Hair follicular keratinocyte (primary cell): ENCODE data around the gene CD248. TPM values are rescaled to one million over a fixed set of nuclear protein-coding genes. Genes with fewer than 3 reads are reported as not detected.

ENCODE experiments used
- total RNA-seq: library from RNA; depleted of rRNA; stranded (reverse); fragments of >200 nt; gene quantifications from 2 replicates; pipeline ENCODE4 v1.2.3, GENCODE V29; 2015

Gene CD248
- total RNA-seq: 0.47 and 1.3 TPM in 2 replicates

GRCh38 chr11:66316849-66317251 lies at the start of gene CD248:
Gene CD248 (minus strand): TSS chr11:66317044. CDS start chr11:66317027, 17 bp downstream.

GRCh38 chr11:66347425-66348276 lies 30.8 kb upstream of the CD248 start, which contains the start of gene B4GAT1:
Gene B4GAT1 (minus strand): TSS chr11:66347629. CDS start chr11:66347545, 84 bp downstream.

GRCh38 chr11:66344550-66345315 lies 27.9 kb upstream of the CD248 start, which contains the start of gene BRMS1:
Gene BRMS1 (minus strand): TSS chr11:66345104. CDS start chr11:66342234, 2,870 bp downstream.

GRCh38 chr11:66336234-66337102 lies 19.6 kb upstream of the CD248 start, which contains the start of gene RIN1:
Gene RIN1 (minus strand): TSS chr11:66336434. CDS start chr11:66336402, 32 bp downstream.

GRCh38 chr11:66291706-66292542 lies 24.9 kb downstream of the CD248 start, which contains the start of gene TMEM151A:
Gene TMEM151A (plus strand): TSS chr11:66291894. CDS start chr11:66292014, 120 bp downstream.

GRCh38 chr11:66288671-66289547 lies 27.9 kb downstream of the CD248 start, which contains the start of gene YIF1A:
Gene YIF1A (minus strand): TSS chr11:66289143. CDS start chr11:66288985, 158 bp downstream.

GRCh38 chr11:66277471-66278362 lies 39.1 kb downstream of the CD248 start, which contains the start of gene CNIH2:
Gene CNIH2 (plus strand): TSS chr11:66278175. CDS start chr11:66278457, 282 bp downstream.

GRCh38 chr11:66268244-66268951 lies 48.4 kb downstream of the CD248 start, which contains the start of gene RAB1B:
Gene RAB1B (plus strand): TSS chr11:66268639. CDS start chr11:66268680, 41 bp downstream.

Other genes with a start within 250 kb of the CD248 start
- gene PACS1, start 246.8 kb downstream of the CD248 start, total RNA-seq: 15.4 and 21.0 TPM in 2 replicates
- 29.6 and 41.1 TPM in 2 replicates for gene KLC2, start 59.3 kb downstream of the CD248 start, total RNA-seq
- gene RAB1B, start 48.4 kb downstream of the CD248 start, total RNA-seq: 161 and 170 TPM in 2 replicates
- gene CNIH2, start 38.9 kb downstream of the CD248 start, total RNA-seq: 0.11 TPM in 1 of 2 replicates, not detected in the other
- gene YIF1A, start 27.9 kb downstream of the CD248 start, total RNA-seq: 148 and 150 TPM in 2 replicates
- gene TMEM151A, start 25.1 kb downstream of the CD248 start, total RNA-seq: 0.31 TPM in 1 of 2 replicates, not detected in the other
- gene RIN1, start 19.4 kb upstream of the CD248 start, total RNA-seq: 71.5 and 99.2 TPM in 2 replicates
- 64.3 and 101 TPM in 2 replicates for gene BRMS1, start 28.1 kb upstream of the CD248 start, total RNA-seq
- gene B4GAT1, start 30.6 kb upstream of the CD248 start, total RNA-seq: 15.6 and 18.1 TPM in 2 replicates
- gene SLC29A2, start 54.7 kb upstream of the CD248 start, total RNA-seq: 3.1 and 6.2 TPM in 2 replicates
- not detected in 2 replicates for gene NPAS4, start 104.0 kb upstream of the CD248 start, total RNA-seq
- 73.6 and 93.1 TPM in 2 replicates for gene MRPL11, start 121.8 kb upstream of the CD248 start, total RNA-seq
- 4.6 and 5.3 TPM in 2 replicates for gene PELI3, start 149.9 kb upstream of the CD248 start, total RNA-seq
- gene DPP3, start 163.4 kb upstream of the CD248 start, total RNA-seq: 68.5 and 69.8 TPM in 2 replicates
- gene BBS1, start 193.6 kb upstream of the CD248 start, total RNA-seq: 11.6 and 18.0 TPM in 2 replicates
- gene ZDHHC24, start 229.0 kb upstream of the CD248 start, total RNA-seq: 15.3 and 19.8 TPM in 2 replicates
- not detected in 2 replicates for gene ACTN3, start 229.9 kb upstream of the CD248 start, total RNA-seq